GM10248 (cell line): ENCODE results near the gene GABRG3.

Source experiments
- CTCF ChIA-PET: fragments of 300-600 bp; sonication (Branson Sonifier 250); formaldehyde crosslinking; extraction: SDS; loops from one replicate; lab custom pipeline; 2021; ENCODE audit warnings: antibody characterized with exemption; lab: Yijun Ruan, JAX
- POLR2A ChIA-PET: fragments of 350-650 bp; sonication (Branson Sonifier 250); formaldehyde crosslinking; extraction: SDS; loops from one replicate; lab custom pipeline; 2020; ENCODE audit warnings: antibody characterized with exemption; lab: Yijun Ruan, JAX
- DNase-seq: peaks from one replicate; pipeline ENCODE4 v3.0.0; 2012; ENCODE audit errors: extremely low spot score
- TF ChIP-seq, protein P1 (sequence below): IDR thresholded peaks from 2 replicates; pipeline ENCODE4 v1.5.1; 2012; ENCODE audit warnings: mild to moderate bottlenecking, low read depth; ENCODE audit errors: extremely low read depth, missing control alignments, control extremely low read depth

Gene GABRG3

GRCh38 chr15:27475395-27475794, 504.4 kb downstream of the GABRG3 start:
- POLR2A ChIA-PET: no interaction called here
- TF ChIP-seq, protein P1, sequence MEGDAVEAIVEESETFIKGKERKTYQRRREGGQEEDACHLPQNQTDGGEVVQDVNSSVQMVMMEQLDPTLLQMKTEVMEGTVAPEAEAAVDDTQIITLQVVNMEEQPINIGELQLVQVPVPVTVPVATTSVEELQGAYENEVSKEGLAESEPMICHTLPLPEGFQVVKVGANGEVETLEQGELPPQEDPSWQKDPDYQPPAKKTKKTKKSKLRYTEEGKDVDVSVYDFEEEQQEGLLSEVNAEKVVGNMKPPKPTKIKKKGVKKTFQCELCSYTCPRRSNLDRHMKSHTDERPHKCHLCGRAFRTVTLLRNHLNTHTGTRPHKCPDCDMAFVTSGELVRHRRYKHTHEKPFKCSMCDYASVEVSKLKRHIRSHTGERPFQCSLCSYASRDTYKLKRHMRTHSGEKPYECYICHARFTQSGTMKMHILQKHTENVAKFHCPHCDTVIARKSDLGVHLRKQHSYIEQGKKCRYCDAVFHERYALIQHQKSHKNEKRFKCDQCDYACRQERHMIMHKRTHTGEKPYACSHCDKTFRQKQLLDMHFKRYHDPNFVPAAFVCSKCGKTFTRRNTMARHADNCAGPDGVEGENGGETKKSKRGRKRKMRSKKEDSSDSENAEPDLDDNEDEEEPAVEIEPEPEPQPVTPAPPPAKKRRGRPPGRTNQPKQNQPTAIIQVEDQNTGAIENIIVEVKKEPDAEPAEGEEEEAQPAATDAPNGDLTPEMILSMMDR: no peak
- no peak for DNase-seq
- CTCF ChIA-PET: no interaction called here

DNA sequence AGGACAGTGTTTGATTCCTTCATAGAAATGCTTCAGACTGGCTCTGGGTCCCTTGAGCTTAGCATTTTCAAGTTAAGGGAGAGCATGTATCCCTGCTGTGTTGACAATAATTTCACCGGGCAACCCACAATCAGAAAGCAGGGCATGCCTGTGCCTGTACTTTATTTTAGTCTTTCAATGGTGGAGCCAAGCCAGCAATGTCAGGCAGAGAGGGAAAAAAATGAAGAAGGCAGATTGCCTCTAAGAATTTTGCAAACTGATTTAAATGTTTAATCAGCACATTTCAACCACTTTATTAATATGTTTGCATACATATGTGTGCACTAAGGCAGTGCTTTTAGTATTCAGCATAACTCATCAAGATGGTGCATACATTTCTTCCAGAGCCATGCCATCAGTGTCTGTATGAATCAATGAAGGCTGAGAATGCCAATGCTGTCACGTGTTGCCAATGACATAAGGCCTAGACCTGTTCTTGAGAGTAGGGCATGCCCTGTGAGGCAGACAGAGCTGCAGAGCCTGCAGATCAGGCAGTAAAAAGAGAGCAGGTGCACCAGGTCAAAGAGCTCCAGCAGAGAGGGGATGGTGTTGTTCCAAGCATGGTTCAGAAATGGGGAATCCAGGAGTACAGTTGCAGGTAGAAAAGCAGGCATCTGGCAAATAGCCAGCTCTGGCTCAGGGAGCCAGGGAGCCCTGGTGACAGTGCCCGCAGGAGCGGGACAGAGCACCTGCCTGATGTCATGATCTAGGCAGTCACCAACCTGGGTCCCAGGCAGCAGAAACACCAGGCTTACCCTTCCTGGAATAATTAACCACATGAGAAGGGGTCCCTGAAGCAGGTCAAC, 508.5 kb downstream of the GABRG3 start:
- ChIA-PET CTCF (no interaction called here), POLR2A (no interaction called here)
- TF ChIP-seq, protein P1: no peak
- no peak for DNase-seq

GRCh38 chr15:27480141-27480530, 509.2 kb downstream of the GABRG3 start:
- CTCF ChIA-PET: no interaction called here
- POLR2A ChIA-PET: no interaction called here
- TF ChIP-seq, protein P1: no peak
- no peak for DNase-seq

- POLR2A ChIA-PET: no interaction called here
- DNase-seq: no peak
- CTCF ChIA-PET: interaction anchor here (1.1 kb wide), 1 partner anchor 23 kb away, joined by 3 read pairs; no protein-coding TSS in a partner anchor
- TF ChIP-seq, protein P1: no peak
These were observed 509.7 kb downstream of the GABRG3 start for GRCh38 chr15:27480642-27481041.

DNA sequence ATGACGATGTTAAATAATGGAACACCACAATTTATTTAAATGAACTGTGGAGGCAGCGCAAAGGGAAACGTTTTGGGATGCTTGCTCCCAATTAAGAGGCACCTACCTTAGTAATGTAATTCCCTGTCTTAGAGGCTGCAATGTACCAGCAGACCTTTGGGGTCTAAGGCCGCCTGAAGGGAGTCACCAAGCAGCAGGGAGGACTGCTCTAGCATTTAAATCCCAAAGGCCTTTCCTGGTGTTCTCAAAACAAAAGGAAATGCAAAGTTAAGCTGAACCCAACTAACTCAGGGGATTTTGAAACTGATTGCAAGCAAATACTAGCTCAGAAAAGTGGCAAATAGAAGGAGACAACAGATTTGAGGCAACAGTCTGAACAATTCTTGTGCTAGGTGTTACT, 510.8 kb downstream of the GABRG3 start:
- CTCF ChIA-PET: no interaction called here
- no peak for DNase-seq
- TF ChIP-seq, protein P1: no peak
- POLR2A ChIA-PET: no interaction called here

DNA sequence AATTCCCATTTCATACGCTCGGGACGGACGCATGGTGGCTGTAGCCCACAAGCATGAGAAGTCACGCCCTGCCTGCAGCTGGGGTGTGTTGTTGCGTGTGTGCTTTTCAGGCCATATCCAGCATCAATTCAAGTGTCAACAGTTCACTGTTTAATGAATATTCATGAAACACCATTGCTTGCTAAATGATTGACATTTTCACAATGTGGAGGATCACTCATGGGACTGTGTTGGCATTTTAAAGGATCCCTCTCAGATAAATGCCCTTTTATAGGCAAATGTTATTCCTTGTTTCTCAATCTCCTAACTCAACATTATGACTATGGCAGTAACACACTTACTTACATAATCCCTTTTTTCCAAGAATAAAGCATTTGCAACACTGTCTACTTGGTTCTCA, 511.3 kb downstream of the GABRG3 start:
- ChIA-PET POLR2A (no interaction called here), CTCF (no interaction called here)

More for the DNA sequence above, 511.3 kb downstream of the GABRG3 start:
- DNase-seq: no peak
- TF ChIP-seq, protein P1: no peak
